WTC11 (cell line): Measurements from ENCODE around the gene MARVELD3. TPM values are rescaled to one million over a fixed set of nuclear protein-coding genes. Genes with fewer than 3 reads are reported as not detected.

Experiments
- ATAC-seq: fragments of 200-7000 bp; cut with Tn5 transposase; 2 replicates; pipeline ENCODE4 v1.10.0; 2021; ENCODE audit warnings: mild to moderate bottlenecking, moderate library complexity
- Bru-seq: library from RNA; stranded (reverse); fragments of 400-500 nt; gene quantifications from one replicate; lab custom pipeline; 2021; lab: Mats Ljungman, UMichigan
- CTCF ChIA-PET: fragments of 300-600 bp; sonication (Branson Sonifier 250); formaldehyde crosslinking; loops from one replicate; lab custom pipeline; 2021; ENCODE audit warnings: antibody characterized with exemption; lab: Charles Lee
- POLR2A ChIA-PET: fragments of 350-600 bp; sonication (Branson Sonifier 250); formaldehyde crosslinking; loops from one replicate; lab custom pipeline; 2021; ENCODE audit warnings: antibody characterized with exemption; lab: Charles Lee
- DNase-seq: peaks from one replicate; pipeline ENCODE4 v3.0.0; 2021; ENCODE audit warnings: low spot score
- H3K27ac Mint-ChIP-seq: 2 replicates; pipeline ENCODE4 v1.8.0; 2021; ENCODE audit warnings: mixed read lengths
- H3K27me3 Mint-ChIP-seq: 2 replicates; pipeline ENCODE4 v1.8.0; 2021; ENCODE audit warnings: low read depth, mild to moderate bottlenecking, moderate library complexity, mixed read lengths
- H3K36me3 Mint-ChIP-seq: 2 replicates; pipeline ENCODE4 v1.8.0; 2021; ENCODE audit warnings: mixed read lengths
- H3K4me1 Mint-ChIP-seq: 2 replicates; pipeline ENCODE4 v1.8.0; 2022; ENCODE audit warnings: mixed read lengths
- H3K4me3 Mint-ChIP-seq: 2 replicates; pipeline ENCODE4 v1.8.0; 2021; ENCODE audit warnings: mild to moderate bottlenecking, moderate library complexity, mixed read lengths
- H3K9me3 Mint-ChIP-seq: 2 replicates; pipeline ENCODE4 v1.8.0; 2021; ENCODE audit warnings: mixed read lengths
- ARID4B ChIP-seq: sonication (generic); formaldehyde crosslinking; IDR thresholded peaks from 2 replicates; pipeline ENCODE4 v1.8.0; 2023; ENCODE audit warnings: missing genetic modification reagents, mild to moderate bottlenecking, borderline replicate concordance
- ATF6 ChIP-seq: sonication (generic); formaldehyde crosslinking; IDR thresholded peaks from 2 replicates; pipeline ENCODE4 v1.8.1; 2023; ENCODE audit warnings: mild to moderate bottlenecking, missing genetic modification reagents
- CBFB ChIP-seq: sonication (generic); formaldehyde crosslinking; IDR thresholded peaks from 2 replicates; pipeline ENCODE4 v1.8.1; 2022; ENCODE audit warnings: mild to moderate bottlenecking, low read depth, missing genetic modification reagents
- CDX4 ChIP-seq: fragments of 250-450 bp; sonication (Bioruptor Pico); IDR thresholded peaks from 2 replicates; pipeline ENCODE4 v1.9.0; 2021; ENCODE audit warnings: moderate library complexity, mild to moderate bottlenecking, inconsistent platforms, borderline replicate concordance
- CREM ChIP-seq: sonication (generic); formaldehyde crosslinking; IDR thresholded peaks from 2 replicates; pipeline ENCODE4 v1.8.1; 2022; ENCODE audit warnings: mild to moderate bottlenecking, missing genetic modification reagents, moderate library complexity
- ETV6 ChIP-seq: sonication (generic); formaldehyde crosslinking; IDR thresholded peaks from 2 replicates; pipeline ENCODE4 v1.8.1; 2022; ENCODE audit warnings: mild to moderate bottlenecking, missing genetic modification reagents
- HMGXB4 ChIP-seq: sonication (generic); formaldehyde crosslinking; IDR thresholded peaks from 2 replicates; pipeline ENCODE4 v1.8.1; 2023; ENCODE audit warnings: mild to moderate bottlenecking, moderate library complexity, missing genetic modification reagents
- JAZF1 ChIP-seq: fragments of 250-450 bp; sonication (Bioruptor Pico); IDR thresholded peaks from 2 replicates; pipeline ENCODE4 v1.9.0; 2021; ENCODE audit warnings: moderate library complexity, mild to moderate bottlenecking, inconsistent platforms
- MAX ChIP-seq: sonication (generic); formaldehyde crosslinking; IDR thresholded peaks from 2 replicates; pipeline ENCODE4 v1.8.0; 2022; ENCODE audit warnings: mild to moderate bottlenecking, missing genetic modification reagents
- RELA ChIP-seq: sonication (generic); formaldehyde crosslinking; IDR thresholded peaks from 2 replicates; pipeline ENCODE4 v1.8.1; 2022; ENCODE audit warnings: missing genetic modification reagents, mild to moderate bottlenecking, borderline replicate concordance
- SMAD3 ChIP-seq: sonication (generic); formaldehyde crosslinking; IDR thresholded peaks from 2 replicates; pipeline ENCODE4 v1.8.0; 2022; ENCODE audit warnings: missing genetic modification reagents, mild to moderate bottlenecking, borderline replicate concordance
- SMAD4 ChIP-seq: sonication (generic); formaldehyde crosslinking; IDR thresholded peaks from 2 replicates; pipeline ENCODE4 v1.8.0; 2022; ENCODE audit warnings: mild to moderate bottlenecking, missing genetic modification reagents
- TCF7 ChIP-seq: sonication (generic); formaldehyde crosslinking; IDR thresholded peaks from 2 replicates; pipeline ENCODE4 v1.8.0; 2022; ENCODE audit warnings: mild to moderate bottlenecking, low read depth, missing genetic modification reagents, moderate library complexity
- USF2 ChIP-seq: sonication (generic); formaldehyde crosslinking; IDR thresholded peaks from 2 replicates; pipeline ENCODE4 v1.8.1; 2023; ENCODE audit warnings: mild to moderate bottlenecking, missing genetic modification reagents, moderate library complexity
- ZBTB43 ChIP-seq: sonication (generic); formaldehyde crosslinking; IDR thresholded peaks from 2 replicates; pipeline ENCODE4 v1.8.1; 2023; ENCODE audit warnings: mild to moderate bottlenecking, missing genetic modification reagents
- ZNF121 ChIP-seq: sonication (generic); formaldehyde crosslinking; IDR thresholded peaks from 2 replicates; pipeline ENCODE4 v1.8.0; 2023; ENCODE audit warnings: missing genetic modification reagents
- ZNF416 ChIP-seq: fragments of 250-450 bp; sonication (Bioruptor Pico); IDR thresholded peaks from 2 replicates; pipeline ENCODE4 v1.9.0; 2021; ENCODE audit warnings: mild to moderate bottlenecking, inconsistent platforms
- ZNF423 ChIP-seq: fragments of 250-450 bp; sonication (Bioruptor Pico); IDR thresholded peaks from 2 replicates; pipeline ENCODE4 v2.1.2; 2022; ENCODE audit warnings: mild to moderate bottlenecking, moderate library complexity
- ZNF512 ChIP-seq: sonication (generic); formaldehyde crosslinking; IDR thresholded peaks from 2 replicates; pipeline ENCODE4 v1.8.1; 2022; ENCODE audit warnings: missing genetic modification reagents, borderline replicate concordance
- long read RNA-seq, 3 experiments: library from RNA in 1 of 3; library from capped mRNA in 1 of 3; library from polyadenylated mRNA in 1 of 3; unstranded in 2 of 3; stranded (forward) in 1 of 3; transcript quantifications; one replicate each; pipeline ENCODE4 v2.0.0, GENCODE V29; 2021
- total RNA-seq: library from RNA; stranded (reverse); gene quantifications from 3 replicates; pipeline ENCODE4 v1.2.3, GENCODE V29; 2021

MARVELD3 gene
- total RNA-seq (29.2 to 31.0 TPM (median 30.0 TPM) in 3 replicates), Bru-seq, nascent RNA (percentile 85 among the genes with signal in this experiment)
- long read RNA-seq, experiment 1, transcript MARVELD3-201 (3 exons, 2,912 nt): major isoform, 56 of 97 reads
- long read RNA-seq, experiment 1, transcript MARVELD3-202 (3 exons, 2,214 nt): minor isoform, 29 of 97 reads
- long read RNA-seq, experiment 1, partial matches to known transcripts: 1 of 97 reads
- long read RNA-seq, experiment 1, other reads (novel, unspliced or antisense): 11 of 97 reads
- long read RNA-seq, experiment 2, transcript MARVELD3-202 (3 exons, 2,214 nt): major isoform, 12 of 33 reads
- long read RNA-seq, experiment 2, transcript MARVELD3-201 (3 exons, 2,912 nt): minor isoform, 6 of 33 reads
- long read RNA-seq, experiment 2, partial matches to known transcripts: 5 of 33 reads
- long read RNA-seq, experiment 2, other reads (novel, unspliced or antisense): 9 of 33 reads
- long read RNA-seq, experiment 3, partial matches to known transcripts: 3 of 5 reads
- long read RNA-seq, experiment 3, other reads (novel, unspliced or antisense): 2 of 5 reads

- CTCF ChIA-PET: interaction anchor here (0.6 to 1.0 kb wide), 19 partner anchors 15 to 634 kb away, joined by 3 to 20 read pairs (median 3); partner anchors contain the start of gene CHST4
- Mint-ChIP-seq H3K4me1 (peaks cover 24% of the 10 kb centered on the region), H3K4me3 (peak within 1 kb of the TSS; percentile 89), H3K27me3 (no peaks in the 10 kb centered on the region; the same call in 1 of the 2 replicates), H3K27ac (peak within 1 kb of the TSS; percentile 76; the same call in 1 of the 2 replicates), H3K9me3 (peaks cover 9% of the 10 kb centered on the region), H3K36me3 (peaks cover 27% of the 10 kb centered on the region)
- ATAC-seq (peak; percentile 65), DNase-seq (peak; percentile 97)
- POLR2A ChIA-PET: interaction anchor here (0.5 to 0.7 kb wide), 3 partner anchors 100 to 1588 kb away, joined by 3 to 4 read pairs (median 4); partner anchors contain the start of gene CHST4
- TF ChIP-seq RELA (CRISPR knock-in tag): no peak
- TF ChIP-seq ZNF121: 0 out of 2 replicates have a peak, but pooled peaks have one; percentile 1
- TF ChIP-seq ZBTB43: no peak
- TF ChIP-seq CREM: peak; percentile 27; the same call in 1 of the 2 replicates
- peak; percentile 85 for TF ChIP-seq MAX (CRISPR knock-in tag)
- TF ChIP-seq ARID4B (CRISPR knock-in tag): peak; percentile 74
- TF ChIP-seq ZNF512 (CRISPR knock-in tag): no peak
- TF ChIP-seq SMAD4: no peak
- TF ChIP-seq ATF6 (CRISPR knock-in tag): no peak
- TF ChIP-seq CDX4 (CRISPR knock-in tag): no peak
- TF ChIP-seq USF2 (CRISPR knock-in tag): peak; percentile 59
- peak; percentile 92; the same call in 1 of the 2 replicates for TF ChIP-seq HMGXB4 (CRISPR knock-in tag)
- TF ChIP-seq ZNF423: no peak
- TF ChIP-seq SMAD3: no peak
- TF ChIP-seq ZNF416: no peak
- peak; percentile 82 for TF ChIP-seq ETV6 (CRISPR knock-in tag)
- no peak for TF ChIP-seq CBFB (CRISPR knock-in tag)
- TF ChIP-seq JAZF1: no peak
- no peak for TF ChIP-seq TCF7 (CRISPR knock-in tag)
Observed at GRCh38 chr16:71626018-71626857, at the start of gene MARVELD3. Gene MARVELD3 (plus strand): TSS chr16:71626184. CDS start chr16:71626230, 46 bp downstream.
